H9 (cell line): ENCODE results near the gene PSMD6. TPM values are rescaled to one million over a fixed set of nuclear protein-coding genes. Genes with fewer than 3 reads are reported as not detected.

ENCODE experiments used
- DNase-seq: peaks from one replicate; pipeline ENCODE4 v3.0.0-alpha.2; 2017
- H2AFZ ChIP-seq: one replicate; pipeline ENCODE4 v1.6.1; 2013; ENCODE audit warnings: mild to moderate bottlenecking, low read length, control low read depth, moderate library complexity
- H2AK5ac ChIP-seq: 2 replicates; pipeline ENCODE4 v1.6.1; 2013; ENCODE audit warnings: low read length, control low read depth, mixed read lengths; ENCODE audit not compliant: insufficient read length
- H2BK120ac ChIP-seq: one replicate; pipeline ENCODE4 v1.6.1; 2013; ENCODE audit warnings: low read depth, mild to moderate bottlenecking, low read length, control low read depth, inconsistent platforms; ENCODE audit not compliant: poor library complexity, severe bottlenecking
- H2BK12ac ChIP-seq: 2 replicates; pipeline ENCODE4 v1.6.1; 2013; ENCODE audit warnings: low read length, control low read depth, mixed read lengths, low read depth; ENCODE audit not compliant: insufficient read length
- H2BK15ac ChIP-seq: 2 replicates; pipeline ENCODE4 v1.6.1; 2013; ENCODE audit warnings: low read depth, low read length, control low read depth
- H2BK20ac ChIP-seq: one replicate; pipeline ENCODE4 v1.6.1; 2013; ENCODE audit warnings: low read depth, mild to moderate bottlenecking, low read length, control low read depth, inconsistent platforms; ENCODE audit not compliant: poor library complexity, severe bottlenecking
- H2BK5ac ChIP-seq: 2 replicates; pipeline ENCODE4 v1.6.1; 2013; ENCODE audit warnings: low read length, control low read depth, mixed read lengths; ENCODE audit not compliant: insufficient read length
- H3K14ac ChIP-seq: 2 replicates; pipeline ENCODE4 v1.6.1; 2013; ENCODE audit warnings: low read length, control low read depth; ENCODE audit not compliant: insufficient read depth
- H3K18ac ChIP-seq: 2 replicates; pipeline ENCODE4 v1.6.1; 2013; ENCODE audit warnings: low read depth, mild to moderate bottlenecking, mixed read lengths, low read length, control low read depth; ENCODE audit not compliant: insufficient read length
- H3K23ac ChIP-seq: 2 replicates; pipeline ENCODE4 v1.6.1; 2013; ENCODE audit warnings: low read length, control low read depth, mixed read lengths, low read depth; ENCODE audit not compliant: insufficient read length
- H3K23me2 ChIP-seq: 2 replicates; pipeline ENCODE4 v1.6.1; 2013; ENCODE audit warnings: low read depth, mild to moderate bottlenecking, mixed read lengths, low read length, control low read depth; ENCODE audit not compliant: insufficient read length, poor library complexity, severe bottlenecking
- H3K27ac ChIP-seq: 2 replicates; pipeline ENCODE4 v1.5.1; 2013; ENCODE audit warnings: low read length, control low read depth, mixed read lengths, low read depth; ENCODE audit not compliant: insufficient read length
- H3K27me3 ChIP-seq: 2 replicates; pipeline ENCODE4 v1.6.1; 2013; ENCODE audit warnings: low read length, control low read depth, inconsistent platforms; ENCODE audit not compliant: insufficient read depth
- H3K4ac ChIP-seq: 2 replicates; pipeline ENCODE4 v1.6.1; 2013; ENCODE audit warnings: low read depth, mild to moderate bottlenecking, control low read depth, inconsistent platforms, low read length, moderate library complexity
- H3K4me1 ChIP-seq: 2 replicates; pipeline ENCODE4 v1.6.1; 2013; ENCODE audit warnings: low read length, control low read depth, inconsistent platforms; ENCODE audit not compliant: insufficient read depth
- H3K4me2 ChIP-seq: 2 replicates; pipeline ENCODE4 v1.6.1; 2013; ENCODE audit warnings: low read length, control low read depth, mixed read lengths; ENCODE audit not compliant: insufficient read length, insufficient read depth
- H3K56ac ChIP-seq: 2 replicates; pipeline ENCODE4 v1.6.1; 2013; ENCODE audit warnings: low read depth, mild to moderate bottlenecking, mixed read lengths, low read length, control low read depth; ENCODE audit not compliant: insufficient read length
- H3K79me1 ChIP-seq: 2 replicates; pipeline ENCODE4 v1.6.1; 2013; ENCODE audit warnings: low read depth, mild to moderate bottlenecking, moderate library complexity, low read length, control low read depth, inconsistent platforms; ENCODE audit not compliant: insufficient read depth, poor library complexity, severe bottlenecking
- H3K79me2 ChIP-seq: 2 replicates; pipeline ENCODE4 v1.6.1; 2013; ENCODE audit warnings: low read length, control low read depth, inconsistent platforms; ENCODE audit not compliant: insufficient read depth
- H3K9ac ChIP-seq: 2 replicates; pipeline ENCODE4 v1.6.1; 2013; ENCODE audit warnings: low read length, control low read depth, mixed read lengths; ENCODE audit not compliant: insufficient read length; ENCODE audit errors: extremely low read depth
- H3K9me3 ChIP-seq: one replicate; pipeline ENCODE4 v1.6.1; 2013; ENCODE audit warnings: low read depth, low read length, inconsistent platforms; ENCODE audit not compliant: control insufficient read depth
- H3T11ph ChIP-seq: one replicate; pipeline ENCODE4 v1.6.1; 2013; ENCODE audit warnings: mild to moderate bottlenecking, low read length, control low read depth, inconsistent platforms
- H4K20me1 ChIP-seq: one replicate; pipeline ENCODE4 v1.6.1; 2013; ENCODE audit not compliant: control insufficient read depth, insufficient read length, insufficient read depth
- H4K5ac ChIP-seq: 2 replicates; pipeline ENCODE4 v1.6.1; 2013; ENCODE audit warnings: low read depth, mild to moderate bottlenecking, mixed read lengths, low read length, control low read depth; ENCODE audit not compliant: insufficient read length
- H4K8ac ChIP-seq: replicated peaks from 2 replicates; pipeline ENCODE4 v1.6.1; 2013; ENCODE audit warnings: low read length, control low read depth, mixed read lengths, low read depth; ENCODE audit not compliant: insufficient read length
- H4K91ac ChIP-seq: 2 replicates; pipeline ENCODE4 v1.6.1; 2013; ENCODE audit warnings: low read depth, mild to moderate bottlenecking, moderate library complexity, mixed read lengths, low read length, control low read depth; ENCODE audit not compliant: insufficient read length
- H3K27ac Mint-ChIP-seq, 3 experiments: 2 replicates in 2 of 3; 3 replicates in 1 of 3; pipeline ENCODE4 v1.8.0; 2020 to 2021; ENCODE audit warnings: mixed read lengths in 3 of 3, mild to moderate bottlenecking in 1 of 3, moderate library complexity in 1 of 3
- H3K27me3 Mint-ChIP-seq: 2 replicates; pipeline ENCODE4 v1.8.0; 2021; ENCODE audit warnings: low read depth, mild to moderate bottlenecking, moderate library complexity, mixed read lengths
- H3K36me3 Mint-ChIP-seq, 3 experiments: 2 replicates in 2 of 3; 3 replicates in 1 of 3; pipeline ENCODE4 v1.8.0; 2020 to 2021; ENCODE audit warnings: low read depth in 3 of 3, mixed read lengths in 3 of 3; ENCODE audit not compliant: insufficient read depth in 1 of 3
- H3K4me1 Mint-ChIP-seq, 2 experiments: 2 replicates each; pipeline ENCODE4 v1.8.0; 2020; ENCODE audit warnings: mixed read lengths in 2 of 2
- H3K4me3 Mint-ChIP-seq, 2 experiments: 2 replicates in 1 of 2; 3 replicates in 1 of 2; pipeline ENCODE4 v1.8.0; 2020 to 2021; ENCODE audit warnings: mild to moderate bottlenecking in 2 of 2, mixed read lengths in 2 of 2, moderate library complexity in 1 of 2
- H3K9me3 Mint-ChIP-seq, 2 experiments: 2 replicates in 1 of 2; 3 replicates in 1 of 2; pipeline ENCODE4 v1.8.0; 2020; ENCODE audit warnings: mild to moderate bottlenecking in 2 of 2, mixed read lengths in 2 of 2, moderate library complexity in 1 of 2
- WGBS: extraction: QIAGEN DNeasy Blood & Tissue Kit; methylation state at CpG from one replicate; pipeline ENCODE4 v1.1.7; 2013; ENCODE audit warnings: missing lambda C conversion rate, low lambda C conversion rate, mixed read lengths; ENCODE audit not compliant: insufficient read length; ENCODE audit errors: extremely low coverage; 5-methylcytosine and 5-hydroxymethylcytosine counted together
- total RNA-seq: library from RNA; stranded (reverse); gene quantifications from 2 replicates; pipeline ENCODE4 v1.2.1, GENCODE V29; 2021
- TF ChIP-seq, protein P1 (sequence below): fragments of 200-600 bp; sonication (generic); conservative IDR thresholded peaks from 3 replicates; pipeline ENCODE4 v1.8.0; 2021; ENCODE audit warnings: antibody characterized with exemption, mild to moderate bottlenecking

Gene PSMD6
- total RNA-seq, 1 experiment from 2014 or later, result 112 TPM

- no peaks in the 10 kb centered on the region; a peak in 1 of 5 replicates for H3K9me3 Mint-ChIP-seq
- no peak overlapping the region for H3K18ac ChIP-seq
- no peak overlapping the region for H3K14ac ChIP-seq
- H2BK120ac ChIP-seq, result no peak overlapping the region
- no peaks in the 10 kb centered on the region for H3K79me1 ChIP-seq
- H3K27ac Mint-ChIP-seq, result no peak overlapping the region
- no peak overlapping the region for H3K27ac ChIP-seq
- no peaks in the 10 kb centered on the region for H3K4me1 ChIP-seq
- no peaks in the 10 kb centered on the region; the same call in 1 of the 2 replicates for H3K27me3 Mint-ChIP-seq
- no peak overlapping the region for H4K91ac ChIP-seq
- TF ChIP-seq, protein P1, sequence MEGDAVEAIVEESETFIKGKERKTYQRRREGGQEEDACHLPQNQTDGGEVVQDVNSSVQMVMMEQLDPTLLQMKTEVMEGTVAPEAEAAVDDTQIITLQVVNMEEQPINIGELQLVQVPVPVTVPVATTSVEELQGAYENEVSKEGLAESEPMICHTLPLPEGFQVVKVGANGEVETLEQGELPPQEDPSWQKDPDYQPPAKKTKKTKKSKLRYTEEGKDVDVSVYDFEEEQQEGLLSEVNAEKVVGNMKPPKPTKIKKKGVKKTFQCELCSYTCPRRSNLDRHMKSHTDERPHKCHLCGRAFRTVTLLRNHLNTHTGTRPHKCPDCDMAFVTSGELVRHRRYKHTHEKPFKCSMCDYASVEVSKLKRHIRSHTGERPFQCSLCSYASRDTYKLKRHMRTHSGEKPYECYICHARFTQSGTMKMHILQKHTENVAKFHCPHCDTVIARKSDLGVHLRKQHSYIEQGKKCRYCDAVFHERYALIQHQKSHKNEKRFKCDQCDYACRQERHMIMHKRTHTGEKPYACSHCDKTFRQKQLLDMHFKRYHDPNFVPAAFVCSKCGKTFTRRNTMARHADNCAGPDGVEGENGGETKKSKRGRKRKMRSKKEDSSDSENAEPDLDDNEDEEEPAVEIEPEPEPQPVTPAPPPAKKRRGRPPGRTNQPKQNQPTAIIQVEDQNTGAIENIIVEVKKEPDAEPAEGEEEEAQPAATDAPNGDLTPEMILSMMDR, result no peak
- no peak overlapping the region for H3K4me3 Mint-ChIP-seq
- no peak overlapping the region for H4K8ac ChIP-seq
- no peak overlapping the region for H2BK15ac ChIP-seq
- H3K56ac ChIP-seq, result no peak overlapping the region
- peaks cover 20% of the 10 kb centered on the region in 2 experiments for H3K4me1 Mint-ChIP-seq
- no peak overlapping the region for H3K9ac ChIP-seq
- no peak overlapping the region for H3K4me2 ChIP-seq
- no peak overlapping the region for H2BK12ac ChIP-seq
- H2BK5ac ChIP-seq, result no peak overlapping the region
- no peak for DNase-seq
- no peaks in the 10 kb centered on the region for H3K36me3 Mint-ChIP-seq
- no peaks in the 10 kb centered on the region for H3K9me3 ChIP-seq
- H2AK5ac ChIP-seq, result no peak overlapping the region
- H4K5ac ChIP-seq, result no peak overlapping the region
- no peaks in the 10 kb centered on the region for H3K23me2 ChIP-seq
- H2AFZ ChIP-seq, result no peak overlapping the region
- no peak overlapping the region for H3K4ac ChIP-seq
- no peak overlapping the region for H3T11ph ChIP-seq
- H3K27me3 ChIP-seq, result no peaks in the 10 kb centered on the region
- H3K23ac ChIP-seq, result no peak overlapping the region
- H4K20me1 ChIP-seq, result no peaks in the 10 kb centered on the region
- no CpG with 5 or more reads among the region's 2 CpGs for WGBS
- H2BK20ac ChIP-seq, result no peak overlapping the region
- H3K79me2 ChIP-seq, result no peaks in the 10 kb centered on the region
Observed at GRCh38 chr3:64055076-64055475, 31.8 kb upstream of the PSMD6 start.
